Fibroblast of lung (primary cell): ENCODE results near the gene CABLES1. TPM values are rescaled to one million over a fixed set of nuclear protein-coding genes. Genes with fewer than 3 reads are reported as not detected.

Source experiments
- DNase-seq, 2 donors: peaks; one replicate each; pipeline versions ENCODE4 v3.0.0 to v3.0.0-alpha.2; 2010; ENCODE audit warnings: low read depth in 2 of 2
- H2AFZ ChIP-seq: 2 replicates; pipeline ENCODE4 v1.5.1; 2012; ENCODE audit warnings: low read length, control low read depth, inconsistent platforms
- H3K27ac ChIP-seq: 2 replicates; pipeline ENCODE4 v1.5.1; 2011; ENCODE audit warnings: low read length, control low read depth; ENCODE audit not compliant: insufficient read depth
- H3K27me3 ChIP-seq: 2 replicates; pipeline ENCODE4 v1.5.1; 2011; ENCODE audit warnings: mild to moderate bottlenecking, low read length; ENCODE audit not compliant: control insufficient read depth, insufficient read depth
- H3K36me3 ChIP-seq: 2 replicates; pipeline ENCODE4 v1.5.1; 2011; ENCODE audit warnings: low read length; ENCODE audit not compliant: control insufficient read depth, insufficient read depth
- H3K4me1 ChIP-seq: 2 replicates; pipeline ENCODE4 v1.5.1; 2011; ENCODE audit warnings: low read length; ENCODE audit not compliant: control insufficient read depth, insufficient read depth; ENCODE audit errors: extremely low read depth
- H3K4me2 ChIP-seq: 2 replicates; pipeline ENCODE4 v1.5.1; 2011; ENCODE audit warnings: low read length, control low read depth; ENCODE audit not compliant: insufficient read depth; ENCODE audit errors: extremely low read depth
- H3K4me3 ChIP-seq, 4 experiments: fragments of 200-600 bp in 1 of 4; sonication (generic) in 1 of 4; replicated peaks in 1 of 4; 2 replicates each; pipeline ENCODE4 v1.5.1; 2011 to 2016; ENCODE audit warnings: low read length in 4 of 4, low read depth in 3 of 4, mild to moderate bottlenecking in 3 of 4, control low read depth in 2 of 4, inconsistent platforms in 1 of 4, mixed read lengths in 1 of 4; ENCODE audit not compliant: insufficient read depth in 1 of 4; ENCODE audit errors: control extremely low read depth in 1 of 4
- H3K79me2 ChIP-seq: 2 replicates; pipeline ENCODE4 v1.5.1; 2012; ENCODE audit warnings: mild to moderate bottlenecking, low read length, inconsistent platforms; ENCODE audit not compliant: control insufficient read depth, insufficient read depth
- H3K9ac ChIP-seq: 2 replicates; pipeline ENCODE4 v1.5.1; 2011; ENCODE audit warnings: mild to moderate bottlenecking, low read length, control low read depth; ENCODE audit not compliant: insufficient read depth
- H3K9me3 ChIP-seq: 2 replicates; pipeline ENCODE4 v1.5.1; 2012; ENCODE audit warnings: low read depth, low read length; ENCODE audit not compliant: control insufficient read depth, insufficient read depth
- H4K20me1 ChIP-seq: 2 replicates; pipeline ENCODE4 v1.5.1; 2011; ENCODE audit warnings: low read length; ENCODE audit not compliant: control insufficient read depth, insufficient read depth; ENCODE audit errors: extremely low read depth
- EZH2 ChIP-seq: IDR thresholded peaks from 2 replicates; pipeline ENCODE4 v1.5.1; 2012; ENCODE audit warnings: low read length, control low read depth, mild to moderate bottlenecking; ENCODE audit errors: missing control alignments
- polyA plus RNA-seq, 2 donors: library from polyadenylated mRNA; depleted of rRNA in 1 of 2; stranded (reverse) in 1 of 2; unstranded in 1 of 2; fragments of >200 nt; gene quantifications; 2 replicates each; pipeline ENCODE4 v1.2.1, GENCODE V29; 2011 to 2012; ENCODE audit warnings: missing spikeins in 1 of 2
- total RNA-seq: library from RNA; depleted of rRNA; stranded (reverse); fragments of >200 nt; gene quantifications from 2 replicates; pipeline ENCODE4 v1.2.1, GENCODE V29; 2014
- TF ChIP-seq, protein P1 (sequence below), 2 donors: IDR thresholded peaks in 1 of 2; conservative IDR thresholded peaks in 1 of 2; 1 replicate in 1 of 2; 2 replicates in 1 of 2; pipeline ENCODE4 v1.5.1; 2011 to 2012; ENCODE audit warnings: low read length in 2 of 2, control low read depth in 1 of 2, inconsistent platforms in 1 of 2, low read depth in 1 of 2, mild to moderate bottlenecking in 1 of 2

CABLES1 gene
- total and polyA plus RNA-seq, 2 donors (not counting 1 experiment from before 2014, with no cell fraction given), result 5.1 to 11.4 TPM

DNA sequence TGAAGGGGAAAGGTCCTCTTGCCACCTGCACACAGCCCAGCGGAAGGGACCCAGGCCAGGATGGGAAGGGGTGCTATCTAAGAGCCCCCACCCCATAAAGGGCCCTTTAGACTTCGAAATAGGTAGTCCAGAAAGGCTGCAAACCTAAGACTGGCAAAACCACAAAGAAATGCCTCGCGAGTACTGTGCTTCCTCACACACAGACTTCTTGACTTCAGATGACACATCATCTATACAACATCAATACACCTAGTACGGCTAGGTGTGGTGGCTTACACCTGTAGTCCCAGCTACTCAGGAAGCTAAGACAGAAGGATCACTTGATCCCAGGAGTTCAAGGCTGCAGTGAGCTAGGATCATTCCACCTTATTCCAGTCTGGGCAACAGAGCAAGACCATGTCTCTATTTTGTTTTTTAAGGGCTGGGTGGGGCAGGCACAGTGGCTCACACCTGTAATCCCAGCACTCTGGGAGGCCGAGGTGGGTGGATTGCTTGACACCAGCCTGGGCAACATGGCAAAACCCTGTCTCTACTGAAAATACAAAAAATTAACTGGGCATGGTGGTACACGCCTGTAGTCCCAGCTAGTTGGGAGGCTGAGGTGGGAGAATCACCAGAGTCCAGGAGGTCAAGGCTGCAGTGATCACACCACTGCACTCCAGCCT, 125.8 kb downstream of the CABLES1 start:
- Histone ChIP-seq H4K20me1 (no peaks in the 10 kb centered on the region), H3K9me3 (no peaks in the 10 kb centered on the region), H3K36me3 (no peaks in the 10 kb centered on the region), H2AFZ (no peak overlapping the region), H3K9ac (no peak overlapping the region), H3K4me2 (no peak overlapping the region), H3K27me3 (no peaks in the 10 kb centered on the region), H3K79me2 (no peaks in the 10 kb centered on the region), H3K4me1 (peaks cover 20% of the 10 kb centered on the region), H3K4me3 (no peak overlapping the region), H3K27ac (no peak overlapping the region)
- no peak for TF ChIP-seq EZH2
- TF ChIP-seq, protein P1, sequence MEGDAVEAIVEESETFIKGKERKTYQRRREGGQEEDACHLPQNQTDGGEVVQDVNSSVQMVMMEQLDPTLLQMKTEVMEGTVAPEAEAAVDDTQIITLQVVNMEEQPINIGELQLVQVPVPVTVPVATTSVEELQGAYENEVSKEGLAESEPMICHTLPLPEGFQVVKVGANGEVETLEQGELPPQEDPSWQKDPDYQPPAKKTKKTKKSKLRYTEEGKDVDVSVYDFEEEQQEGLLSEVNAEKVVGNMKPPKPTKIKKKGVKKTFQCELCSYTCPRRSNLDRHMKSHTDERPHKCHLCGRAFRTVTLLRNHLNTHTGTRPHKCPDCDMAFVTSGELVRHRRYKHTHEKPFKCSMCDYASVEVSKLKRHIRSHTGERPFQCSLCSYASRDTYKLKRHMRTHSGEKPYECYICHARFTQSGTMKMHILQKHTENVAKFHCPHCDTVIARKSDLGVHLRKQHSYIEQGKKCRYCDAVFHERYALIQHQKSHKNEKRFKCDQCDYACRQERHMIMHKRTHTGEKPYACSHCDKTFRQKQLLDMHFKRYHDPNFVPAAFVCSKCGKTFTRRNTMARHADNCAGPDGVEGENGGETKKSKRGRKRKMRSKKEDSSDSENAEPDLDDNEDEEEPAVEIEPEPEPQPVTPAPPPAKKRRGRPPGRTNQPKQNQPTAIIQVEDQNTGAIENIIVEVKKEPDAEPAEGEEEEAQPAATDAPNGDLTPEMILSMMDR (conservative IDR thresholded peaks at IDR 0.05 in 1 of 2, IDR thresholded peaks at IDR 0.05 in 1 of 2; ENCODE audit: low read depth in 1 of 2, low read length in 2 of 2), result no peak
- no peak for DNase-seq

DNA sequence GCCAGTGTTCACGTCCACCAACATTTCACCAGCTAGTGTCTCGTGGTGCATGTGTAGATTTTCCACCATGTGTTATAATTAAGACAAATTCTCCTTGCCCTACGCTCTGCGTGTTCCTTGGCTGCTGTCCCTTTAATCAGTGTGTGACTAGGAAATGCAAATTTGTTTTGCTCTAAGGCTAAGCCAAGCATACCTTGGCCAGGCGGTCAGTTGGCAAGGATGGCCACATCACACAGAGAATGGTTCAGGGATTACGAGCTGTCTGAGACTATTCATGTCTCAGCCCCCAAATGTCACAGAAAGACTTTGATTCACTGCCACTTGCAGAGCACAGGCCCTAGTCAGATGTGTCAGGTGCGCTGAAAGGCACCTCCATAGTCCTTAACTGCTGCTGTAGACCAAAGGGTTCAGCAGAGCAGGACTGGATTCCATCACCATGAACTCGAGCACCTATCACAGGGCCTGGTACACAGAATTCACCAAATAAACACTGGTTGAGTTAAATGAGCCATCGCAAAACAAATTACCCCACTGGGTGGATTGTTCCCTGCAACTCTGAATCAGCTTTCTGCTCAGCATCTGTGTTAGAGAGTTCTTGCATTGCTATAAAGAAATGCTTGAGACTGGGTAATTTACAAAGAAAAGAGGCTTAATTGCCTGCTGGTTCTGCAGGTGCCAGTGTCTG, 128.4 kb downstream of the CABLES1 start:
- Histone ChIP-seq H3K4me3 (no peak overlapping the region), H3K9me3 (no peaks in the 10 kb centered on the region), H3K4me2 (no peak overlapping the region), H3K4me1 (peaks cover 15% of the 10 kb centered on the region), H3K27ac (no peak overlapping the region), H4K20me1 (no peaks in the 10 kb centered on the region), H3K9ac (no peak overlapping the region), H3K36me3 (no peaks in the 10 kb centered on the region), H3K27me3 (no peaks in the 10 kb centered on the region), H2AFZ (no peak overlapping the region), H3K79me2 (no peaks in the 10 kb centered on the region)
- TF ChIP-seq EZH2, result no peak
- TF ChIP-seq, protein P1 (conservative IDR thresholded peaks at IDR 0.05 in 1 of 2, IDR thresholded peaks at IDR 0.05 in 1 of 2; ENCODE audit: low read depth in 1 of 2, low read length in 2 of 2), result no peak
- no peak for DNase-seq

DNA sequence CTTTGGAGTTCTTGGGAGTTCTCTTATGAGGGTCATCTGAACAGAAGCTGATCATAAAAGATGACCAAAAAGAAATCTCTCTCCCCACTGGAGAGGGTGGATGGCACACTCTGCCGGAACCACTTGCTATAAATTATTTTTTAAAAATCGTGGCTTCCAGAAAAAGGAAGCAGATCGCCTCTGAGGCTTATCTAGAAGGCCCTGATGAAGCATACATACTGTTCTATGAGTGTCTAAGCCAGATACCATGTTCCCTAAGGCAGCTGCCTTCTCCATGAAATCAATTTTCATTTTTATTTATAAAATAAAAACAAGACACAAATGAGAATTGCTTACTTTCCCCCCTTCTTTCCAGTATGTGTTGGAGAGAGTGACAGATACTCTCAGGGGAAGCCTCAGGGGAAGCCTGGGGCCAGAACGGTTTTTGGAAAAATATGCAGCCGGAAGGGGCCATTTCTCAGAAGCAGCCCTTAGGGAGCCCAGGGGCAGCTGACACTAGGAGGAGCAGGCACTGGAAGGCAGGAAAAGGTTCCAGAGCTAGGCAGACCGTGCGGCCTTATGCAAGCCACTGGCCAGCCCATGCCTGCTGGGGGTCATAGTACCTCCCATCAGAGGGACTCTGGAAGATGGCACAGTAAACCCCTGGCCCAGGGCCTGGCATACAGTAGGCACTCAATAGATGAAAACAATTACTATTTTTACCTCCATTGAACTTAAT, 130.6 kb downstream of the CABLES1 start:
- H3K4me2 ChIP-seq, result no peak overlapping the region

More for the DNA sequence above, 130.6 kb downstream of the CABLES1 start:
- Histone ChIP-seq H3K4me1 (no peaks in the 10 kb centered on the region), H3K79me2 (no peaks in the 10 kb centered on the region), H3K9ac (no peak overlapping the region), H3K27me3 (no peaks in the 10 kb centered on the region), H2AFZ (no peak overlapping the region), H3K9me3 (no peaks in the 10 kb centered on the region), H3K36me3 (no peaks in the 10 kb centered on the region), H3K4me3 (no peak overlapping the region), H3K27ac (no peak overlapping the region), H4K20me1 (no peaks in the 10 kb centered on the region)
- no peak for DNase-seq
- TF ChIP-seq, protein P1 (conservative IDR thresholded peaks at IDR 0.05 in 1 of 2, IDR thresholded peaks at IDR 0.05 in 1 of 2; ENCODE audit: low read depth in 1 of 2, low read length in 2 of 2), result no peak
- no peak for TF ChIP-seq EZH2
